NCI-H524 treated with DMSO at 0.1 percent for 48 hours (cell line): Measurements from ENCODE around the gene NEURL1B.

Source experiments
- DNase-seq: peaks from one replicate; lab custom pipeline; 2025; lab: John Stamatoyannopoulos, UW

The NEURL1B gene

GRCh38 chr5:172678902-172679301, 37.8 kb downstream of the NEURL1B start:
- DNase-seq = no peak

DNA sequence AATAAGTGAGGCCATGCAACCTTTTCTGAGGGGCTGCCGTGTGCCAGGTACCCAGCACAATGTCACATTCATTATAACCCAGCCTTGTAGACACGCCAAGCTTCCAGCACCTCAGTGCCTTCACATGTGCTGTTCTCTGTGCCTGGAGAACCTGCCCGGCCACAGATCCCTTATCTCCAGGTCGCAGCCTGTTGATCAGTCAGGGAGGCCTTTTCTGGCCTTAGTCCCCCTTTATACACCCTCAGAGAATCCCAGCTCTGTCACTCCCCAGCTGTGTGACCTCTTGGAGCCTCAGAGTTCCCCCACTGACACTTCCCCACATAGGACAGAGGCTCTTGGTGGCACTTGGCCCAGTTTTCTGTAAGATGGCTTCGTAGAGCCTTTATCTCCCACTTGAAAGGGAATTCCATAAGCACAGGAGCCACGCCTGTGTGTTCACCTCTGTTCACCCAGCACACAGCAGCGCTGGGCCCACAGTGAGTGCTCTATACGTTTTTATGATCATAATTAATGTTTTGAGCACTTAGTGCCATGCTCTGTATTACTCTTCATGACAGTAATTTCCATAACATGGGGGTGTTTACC, 38.7 kb downstream of the NEURL1B start:
- DNase-seq = no peak

DNA sequence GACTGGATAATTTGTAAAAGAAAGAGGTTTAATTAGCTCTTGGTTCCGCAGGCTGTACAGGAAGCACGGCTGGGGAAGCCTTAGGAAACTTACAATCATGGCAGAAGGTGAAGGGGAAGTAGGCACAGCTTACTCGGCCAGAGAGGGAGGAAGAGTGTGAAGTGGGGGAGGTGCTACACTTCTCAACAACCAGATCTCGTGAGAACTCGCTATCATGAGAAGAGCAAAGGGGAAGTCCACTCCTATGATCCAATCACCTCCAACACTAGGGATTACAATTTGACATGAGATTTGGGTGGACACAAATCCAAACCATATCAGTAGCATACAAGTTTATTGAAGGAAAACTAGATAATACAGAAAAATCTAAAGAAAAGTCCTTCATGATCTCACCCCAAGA, 39.9 kb downstream of the NEURL1B start:
- DNase-seq = no peak

DNA sequence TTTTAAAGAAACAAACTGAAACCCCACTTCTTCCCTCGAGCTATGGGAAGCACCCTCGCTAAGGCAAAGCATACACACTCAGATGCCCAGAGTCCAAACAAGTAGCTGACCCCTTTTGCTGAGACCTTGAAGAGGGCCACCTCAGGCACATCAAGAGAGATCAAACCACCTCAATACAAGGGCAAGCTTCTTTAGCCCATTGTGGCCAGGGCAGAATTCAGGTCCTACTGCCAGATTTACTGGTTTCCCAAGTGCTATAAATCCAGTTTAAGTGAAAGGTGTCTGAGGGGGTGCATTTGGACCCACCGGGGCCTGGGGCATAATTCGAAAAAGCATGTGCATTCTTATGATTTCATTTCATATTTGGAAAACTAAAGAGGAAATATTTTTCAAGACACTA, 40.4 kb downstream of the NEURL1B start:
- no peak for DNase-seq

DNA sequence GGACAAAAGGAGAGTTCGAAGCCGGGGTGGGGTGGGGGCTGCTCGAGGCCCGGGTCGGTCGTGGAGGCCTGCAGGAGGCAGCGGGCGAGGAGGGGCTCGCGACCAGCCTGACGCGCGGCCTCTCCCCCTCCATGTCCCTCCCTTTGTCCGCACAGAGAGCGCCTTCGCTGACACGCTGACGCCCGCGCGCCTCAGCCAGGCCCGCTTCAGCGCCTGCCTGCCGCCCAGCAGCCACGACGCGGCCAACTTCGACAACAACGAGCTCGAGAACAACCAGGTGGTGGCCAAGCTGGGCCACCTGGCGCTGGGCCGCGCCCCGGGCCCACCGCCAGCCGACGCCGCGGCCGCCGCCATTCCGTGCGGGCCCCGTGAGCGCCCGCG, 42.2 kb downstream of the NEURL1B start:
- no peak for DNase-seq

DNA sequence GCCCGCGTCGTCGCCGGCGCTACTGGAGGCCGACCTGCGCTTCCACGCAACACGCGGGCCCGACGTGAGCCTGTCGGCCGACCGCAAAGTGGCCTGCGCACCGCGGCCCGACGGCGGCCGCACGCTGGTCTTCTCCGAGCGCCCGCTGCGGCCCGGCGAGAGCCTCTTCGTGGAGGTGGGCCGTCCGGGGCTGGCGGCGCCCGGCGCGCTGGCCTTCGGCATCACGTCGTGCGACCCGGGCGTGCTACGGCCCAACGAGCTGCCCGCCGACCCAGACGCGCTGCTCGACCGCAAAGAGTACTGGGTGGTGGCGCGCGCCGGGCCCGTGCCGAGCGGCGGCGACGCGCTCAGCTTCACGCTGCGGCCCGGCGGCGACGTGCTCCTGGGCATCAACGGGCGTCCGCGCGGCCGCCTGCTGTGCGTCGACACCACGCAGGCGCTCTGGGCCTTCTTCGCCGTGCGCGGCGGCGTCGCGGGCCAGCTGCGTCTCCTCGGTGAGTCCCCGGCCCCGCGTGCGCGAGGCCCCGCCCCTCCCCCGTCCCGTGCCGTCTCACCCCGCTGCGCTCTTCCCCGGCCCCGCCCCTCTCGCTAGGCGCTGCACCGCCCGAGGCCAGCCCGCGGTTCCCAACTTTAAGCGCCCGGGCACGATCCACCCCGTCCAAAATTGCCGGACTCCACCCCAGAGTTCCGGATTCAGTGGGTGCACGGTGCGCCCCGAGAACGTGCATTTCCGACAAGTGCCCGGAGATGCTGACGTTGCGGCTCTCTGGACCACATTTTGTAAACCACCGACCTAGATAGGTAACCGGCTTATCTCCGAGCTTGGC, 42.8 kb downstream of the NEURL1B start:
- DNase-seq = no peak

- no peak for DNase-seq
Measured at GRCh38 chr5:172685091-172685490, 44.0 kb downstream of the NEURL1B start.

DNA sequence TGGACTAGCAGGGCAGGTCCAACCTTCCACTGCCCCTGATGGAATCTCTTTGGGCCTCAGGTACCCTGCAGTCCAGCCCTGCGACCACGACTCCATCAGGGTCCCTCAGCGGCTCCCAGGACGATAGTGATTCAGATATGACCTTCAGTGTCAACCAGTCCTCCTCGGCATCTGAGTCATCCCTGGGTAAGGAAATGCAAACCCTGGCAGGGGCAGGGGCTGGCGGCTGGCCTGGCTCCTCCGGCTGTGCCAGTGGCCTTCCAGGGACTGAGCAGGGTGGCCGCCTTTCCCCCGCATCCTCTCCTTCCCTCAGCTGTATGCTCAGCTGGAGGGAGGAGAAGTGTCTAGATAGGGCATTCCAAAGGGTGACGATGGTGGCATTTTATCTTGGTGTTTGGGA, 45.0 kb downstream of the NEURL1B start:
- DNase-seq = no peak

GRCh38 chr5:172686539-172687390, 45.7 kb downstream of the NEURL1B start:
- DNase-seq = no peak

- DNase-seq = no peak
Measured at GRCh38 chr5:172687940-172688339, 46.9 kb downstream of the NEURL1B start.

DNA sequence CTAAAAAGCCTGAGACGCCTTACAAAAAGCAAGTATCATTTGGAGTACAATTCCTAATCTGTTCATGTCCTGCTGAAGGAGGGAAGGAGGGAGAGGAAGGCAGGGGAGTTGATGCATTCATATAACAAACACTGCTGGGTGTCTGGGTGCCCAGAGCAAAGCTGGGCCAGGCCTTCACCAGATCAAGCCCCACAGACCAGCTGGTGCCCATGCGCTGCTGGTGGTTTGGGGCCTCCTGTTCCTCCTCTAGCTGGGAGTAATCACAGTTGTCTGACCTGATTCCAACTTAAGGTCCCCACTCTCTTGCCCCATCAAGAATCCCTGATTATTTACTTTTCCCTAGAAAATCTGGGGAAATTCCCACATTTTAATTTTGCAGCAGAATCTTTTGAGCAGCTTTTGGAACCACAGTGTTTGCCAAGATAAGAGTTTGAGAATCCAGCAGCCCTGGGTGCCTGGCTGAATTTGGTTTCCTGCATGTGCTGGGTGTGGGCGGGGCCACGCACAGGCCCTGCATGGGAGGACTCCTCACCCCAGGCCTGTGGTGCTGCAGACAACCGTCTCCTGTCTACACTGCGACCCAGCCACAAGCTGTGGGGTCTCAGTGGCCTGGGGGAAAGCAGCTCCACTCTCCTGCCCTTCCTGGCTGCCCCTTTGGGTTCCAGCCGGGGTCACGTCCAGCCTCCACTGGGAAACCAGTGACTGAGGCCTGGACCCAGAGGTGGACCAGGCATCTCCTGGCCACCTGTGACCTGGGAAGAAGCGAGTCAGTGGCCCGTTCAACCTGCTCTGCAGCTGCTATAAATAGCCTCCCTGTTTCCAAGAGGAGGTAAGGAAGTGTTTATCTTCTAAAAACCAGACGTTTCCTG, 47.5 kb downstream of the NEURL1B start:
- no peak for DNase-seq

DNA sequence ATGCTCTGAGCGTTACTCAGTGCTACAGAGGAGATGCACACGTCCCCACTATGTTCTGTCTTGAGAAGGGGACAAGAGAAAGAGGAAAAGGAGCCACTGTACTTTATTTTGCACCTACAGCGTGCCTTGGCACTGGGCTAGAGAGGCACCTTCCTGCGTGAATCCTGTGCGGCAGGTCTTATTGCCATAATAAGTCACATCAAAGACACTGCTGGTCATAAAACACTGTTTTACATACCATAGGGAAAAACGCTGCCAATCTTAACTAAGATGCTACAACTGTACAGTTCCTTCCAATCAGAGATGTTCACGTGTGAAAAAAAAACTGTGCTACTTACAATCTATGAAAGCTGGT, 48.1 kb downstream of the NEURL1B start:
- no peak for DNase-seq

- DNase-seq = no peak
Measured at GRCh38 chr5:172689801-172690200, 48.7 kb downstream of the NEURL1B start.

DNA sequence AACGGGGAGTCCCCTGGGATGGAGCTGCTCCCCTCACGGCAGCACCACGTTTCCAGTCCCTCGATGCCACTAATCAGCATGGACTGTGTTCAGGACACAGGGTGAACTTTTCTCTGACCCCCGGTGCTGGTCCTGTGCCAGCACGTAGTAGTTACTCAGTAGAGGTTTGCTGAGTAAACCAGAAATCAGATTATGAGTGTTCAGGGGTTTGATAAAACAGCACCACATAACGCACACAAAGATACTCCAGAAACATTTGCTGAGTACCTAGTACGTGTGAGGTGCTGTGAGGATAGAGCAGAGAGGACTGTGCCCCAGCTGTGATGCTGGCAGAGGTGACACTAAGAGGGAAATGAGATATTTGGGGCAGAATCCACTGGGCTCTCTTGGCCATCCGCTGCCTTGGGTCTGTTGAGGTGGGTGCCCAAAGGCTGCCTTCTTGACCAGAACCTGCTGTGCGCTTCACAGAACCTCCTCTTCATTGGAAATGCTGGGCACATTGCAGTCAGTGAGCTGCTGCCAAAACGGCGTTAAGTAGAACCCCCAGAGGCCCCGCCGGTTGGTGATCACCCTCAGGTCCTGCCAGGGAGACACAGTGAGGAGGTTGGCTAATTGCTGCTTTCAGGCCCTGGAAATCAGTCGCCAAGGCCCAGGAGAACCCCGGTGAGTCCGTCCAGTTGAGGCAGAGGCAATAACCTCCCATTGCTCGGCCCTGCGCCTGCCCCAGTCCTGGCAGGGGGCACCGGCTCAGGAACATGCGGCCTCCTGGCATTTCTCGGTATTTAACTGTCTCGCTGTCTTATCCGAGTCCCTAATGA, 49.4 kb downstream of the NEURL1B start:
- DNase-seq = no peak

DNA sequence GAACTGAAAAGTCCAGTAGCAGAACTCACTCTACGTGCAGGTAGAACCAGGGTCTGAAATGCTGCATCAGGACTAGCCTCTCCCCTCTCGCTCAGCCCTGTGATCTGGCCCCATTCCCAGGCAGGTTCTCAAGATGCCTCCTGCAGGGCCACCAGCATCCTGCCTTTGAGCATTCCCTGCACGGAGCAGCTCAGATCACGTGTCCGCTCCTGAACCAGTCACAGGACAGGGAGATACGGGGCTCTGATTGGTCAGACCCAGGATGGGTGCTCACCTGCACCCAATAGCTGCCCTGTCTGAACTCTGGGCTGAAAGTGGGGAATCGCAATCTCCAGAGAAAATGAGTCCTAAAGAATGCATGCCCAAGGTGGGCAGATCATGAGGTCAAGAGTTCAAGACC, 50.8 kb downstream of the NEURL1B start:
- no peak for DNase-seq

DNA sequence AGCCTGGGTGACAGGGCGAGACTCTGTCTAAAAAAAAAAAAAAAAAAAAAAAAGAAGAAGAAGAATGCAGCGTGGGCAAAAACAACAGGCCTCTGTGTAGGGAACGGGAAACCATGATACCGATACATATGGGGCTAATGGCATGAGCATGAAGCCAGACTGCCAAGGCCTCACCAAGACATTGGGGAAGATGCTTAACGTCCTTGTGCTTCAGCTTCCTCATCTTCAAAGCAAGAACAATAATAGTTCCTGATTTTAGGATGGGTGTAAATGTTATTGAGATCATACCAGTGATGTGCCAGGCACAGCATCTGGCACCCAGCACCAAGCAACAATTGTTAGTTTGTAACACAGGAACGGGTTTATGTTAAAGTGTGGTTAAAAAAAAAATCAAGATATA, 51.4 kb downstream of the NEURL1B start:
- DNase-seq = no peak

- DNase-seq = no peak
Measured at GRCh38 chr5:172692981-172693380, 51.9 kb downstream of the NEURL1B start.

- no peak for DNase-seq
Measured at GRCh38 chr5:172694061-172694460, 53.0 kb downstream of the NEURL1B start.

GRCh38 chr5:172694541-172694940, 53.5 kb downstream of the NEURL1B start:
- no peak for DNase-seq

- DNase-seq = no peak
Measured at GRCh38 chr5:172695232-172696054, 54.4 kb downstream of the NEURL1B start.
